Measurements from ENCODE around the gene HOXD3.

HOXD3 gene

DNA sequence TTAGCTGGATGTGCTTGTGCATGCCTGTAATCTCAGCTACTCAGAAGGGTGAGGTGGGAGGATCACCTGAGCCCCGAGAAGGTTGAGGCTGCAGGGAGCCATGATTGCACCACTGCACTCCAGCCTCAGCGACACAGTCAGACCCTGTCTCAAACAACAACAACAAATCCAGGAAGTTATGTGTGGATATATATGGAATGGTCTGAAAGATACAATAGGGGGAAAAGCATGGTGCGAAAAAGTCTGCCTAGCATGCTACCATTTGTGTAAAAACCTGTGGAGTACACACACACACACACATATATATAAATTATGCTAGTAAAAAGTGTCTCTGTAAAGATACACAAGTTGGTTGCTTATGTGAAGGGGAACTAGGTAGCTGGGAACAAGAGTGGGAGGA is 24.4 kb downstream of the HOXD3 start:
- DNase-seq = no peak

DNA sequence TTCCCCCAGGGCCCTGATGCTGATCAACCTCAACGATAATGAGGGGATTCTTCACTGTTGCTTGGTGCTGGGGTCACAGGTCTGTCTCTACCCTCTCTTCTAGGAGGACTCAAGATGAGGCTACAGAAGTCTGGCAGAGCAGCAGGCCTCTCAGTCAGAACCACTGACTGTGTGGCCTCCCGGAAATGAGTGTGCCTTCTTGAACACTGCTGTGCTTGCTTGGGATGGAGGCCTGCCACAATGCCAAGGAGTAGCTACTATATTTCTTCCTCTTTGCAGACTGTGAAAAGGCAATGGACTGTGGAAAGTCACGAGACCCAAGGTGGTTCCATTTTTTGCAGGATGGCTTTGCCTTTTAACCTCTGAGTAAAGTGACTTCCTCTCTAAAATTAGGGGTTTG is 25.6 kb downstream of the HOXD3 start:
- DNase-seq = no peak

DNA sequence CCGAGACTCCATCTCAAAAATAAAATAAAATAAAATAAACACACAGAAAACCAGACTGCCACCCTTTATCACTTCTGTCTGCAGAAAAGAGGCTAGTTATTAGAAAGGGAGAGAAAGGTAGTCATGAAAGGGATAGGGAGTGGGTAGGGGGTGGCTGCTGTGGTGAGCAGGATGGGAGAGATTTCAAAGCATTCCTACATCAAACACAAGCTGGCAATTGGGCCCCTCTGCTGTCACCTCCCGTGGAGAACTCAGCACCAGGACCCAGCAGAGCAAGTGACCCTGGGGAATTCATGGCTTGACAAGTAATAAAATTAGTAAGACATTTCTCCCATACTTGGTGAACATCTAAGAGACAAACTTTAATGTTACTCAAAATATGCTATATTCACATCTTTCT is 27.6 kb downstream of the HOXD3 start:
- no peak for DNase-seq

DNA sequence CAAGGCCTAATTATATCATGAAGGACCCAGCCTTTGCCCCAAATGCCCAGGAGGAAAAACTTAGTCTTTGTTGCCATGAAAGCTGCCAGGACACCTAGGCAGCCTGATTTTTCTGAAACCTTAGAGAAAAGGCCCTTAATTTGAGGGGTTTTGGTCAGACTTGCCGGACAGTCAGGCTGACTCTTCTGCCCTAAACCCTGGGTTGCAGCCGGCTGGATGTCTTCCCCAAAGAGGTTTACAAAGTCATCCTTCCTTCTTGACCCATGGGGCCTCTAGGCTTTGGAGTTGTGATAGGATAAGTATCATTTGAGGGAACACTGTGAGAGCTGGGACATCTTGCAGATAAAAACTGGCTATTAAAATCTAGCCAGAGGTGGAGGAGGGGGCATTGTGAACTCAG is 28.9 kb downstream of the HOXD3 start:
- no peak for DNase-seq

DNA sequence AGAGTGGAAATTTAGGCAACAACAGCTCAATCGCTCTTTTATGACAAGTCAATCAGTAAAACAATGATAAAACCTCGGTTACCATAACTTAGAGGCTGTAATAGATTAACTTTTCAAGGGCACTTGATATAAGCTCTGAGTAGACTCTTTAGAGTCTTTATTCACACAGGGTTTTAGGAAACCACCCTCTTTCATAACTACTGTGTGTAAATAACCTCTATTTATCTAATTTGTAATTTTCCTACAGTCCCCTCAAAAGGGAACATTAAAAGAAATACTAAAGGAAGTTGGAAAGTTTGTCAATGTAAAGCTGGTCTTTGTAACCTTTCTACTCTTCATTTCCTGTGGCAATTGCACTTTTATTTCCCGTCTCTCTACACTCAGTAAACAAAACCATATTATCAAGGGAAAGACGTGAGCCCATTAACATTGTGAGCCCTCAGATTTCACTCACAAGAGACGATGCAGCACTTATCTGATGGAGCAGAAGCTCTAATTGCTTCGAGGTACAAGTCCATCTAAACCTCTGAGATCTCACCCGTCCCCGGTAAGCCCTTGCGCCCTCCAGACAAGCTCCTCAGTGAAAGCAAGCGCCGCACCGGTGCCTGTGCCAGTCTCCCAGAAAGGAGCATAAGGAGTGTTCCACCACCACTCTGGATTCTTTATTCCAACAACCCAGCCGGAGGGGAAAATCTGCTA is 30.2 kb downstream of the HOXD3 start:
- DNase-seq = no peak

DNA sequence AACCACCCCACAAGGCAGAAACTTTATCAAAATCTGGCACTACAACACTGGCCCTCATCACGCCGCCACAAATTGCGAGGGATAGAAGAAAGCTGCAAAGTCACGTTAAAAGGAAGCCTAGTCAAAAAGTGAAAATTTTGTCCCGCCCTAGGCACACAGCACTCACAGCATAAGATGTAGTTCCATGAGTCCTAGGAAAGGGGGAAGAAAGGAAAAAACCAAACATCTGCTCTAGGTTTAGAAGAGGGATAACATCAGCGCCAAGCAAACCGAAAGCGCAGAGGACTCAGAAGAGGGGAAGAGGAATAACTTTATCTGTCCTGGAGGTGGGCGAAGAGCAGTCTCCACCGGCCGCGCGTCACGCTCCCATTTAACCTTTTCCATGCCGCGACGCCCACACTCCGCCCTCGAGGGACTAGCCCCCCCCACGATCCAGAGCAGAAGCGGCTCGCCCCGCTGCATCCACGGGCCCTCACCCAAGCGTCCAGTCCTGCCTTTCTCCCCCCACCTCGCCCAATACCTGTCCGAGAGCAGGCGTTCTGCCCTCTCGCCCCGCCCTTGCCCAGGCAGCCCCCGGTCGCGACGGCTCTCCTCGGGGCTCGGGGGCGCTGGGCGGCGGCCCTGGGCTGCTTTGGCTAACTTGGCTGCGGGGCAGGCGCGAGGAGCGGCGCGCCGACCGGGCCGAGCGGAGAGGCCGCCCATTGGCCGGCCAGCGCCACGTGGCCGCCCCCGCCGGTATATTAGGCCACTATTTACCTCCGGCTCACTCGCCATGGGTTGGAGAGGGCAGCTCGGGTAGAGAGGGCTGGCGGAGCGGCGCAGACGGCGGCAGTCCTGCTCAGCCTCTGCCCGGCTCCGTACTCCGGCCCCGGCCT is 31.0 kb downstream of the HOXD3 start, which contains the start of gene HOXD1:
TSS of gene HOXD1 (plus strand) at position 770 of the 875 bp plus-strand sequence. CDS start 134 bp downstream, outside the sequence.
- DNase-seq = no peak

DNA sequence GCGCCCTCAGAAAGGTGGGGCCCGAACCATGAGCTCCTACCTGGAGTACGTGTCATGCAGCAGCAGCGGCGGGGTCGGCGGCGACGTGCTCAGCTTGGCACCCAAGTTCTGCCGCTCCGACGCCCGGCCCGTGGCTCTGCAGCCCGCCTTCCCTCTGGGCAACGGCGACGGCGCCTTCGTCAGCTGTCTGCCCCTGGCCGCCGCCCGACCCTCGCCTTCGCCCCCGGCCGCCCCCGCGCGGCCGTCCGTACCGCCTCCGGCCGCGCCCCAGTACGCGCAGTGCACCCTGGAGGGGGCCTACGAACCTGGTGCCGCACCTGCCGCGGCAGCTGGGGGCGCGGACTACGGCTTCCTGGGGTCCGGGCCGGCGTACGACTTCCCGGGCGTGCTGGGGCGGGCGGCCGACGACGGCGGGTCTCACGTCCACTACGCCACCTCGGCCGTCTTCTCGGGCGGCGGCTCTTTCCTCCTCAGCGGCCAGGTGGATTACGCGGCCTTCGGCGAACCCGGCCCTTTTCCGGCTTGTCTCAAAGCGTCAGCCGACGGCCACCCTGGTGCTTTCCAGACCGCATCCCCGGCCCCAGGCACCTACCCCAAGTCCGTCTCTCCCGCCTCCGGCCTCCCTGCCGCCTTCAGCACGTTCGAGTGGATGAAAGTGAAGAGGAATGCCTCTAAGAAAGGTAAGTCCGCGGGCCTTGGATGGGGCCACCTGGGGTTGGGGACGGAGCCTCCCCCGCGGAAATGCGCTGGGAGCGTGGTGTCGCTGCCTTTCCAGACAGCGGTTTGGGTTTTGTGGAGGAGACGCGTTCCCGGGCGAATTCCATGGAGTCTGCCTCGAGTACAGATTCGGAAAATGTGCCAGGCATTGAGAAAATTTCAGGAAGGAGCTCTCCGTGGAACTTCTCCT is 31.9 kb downstream of the HOXD3 start:
- no peak for DNase-seq

DNA sequence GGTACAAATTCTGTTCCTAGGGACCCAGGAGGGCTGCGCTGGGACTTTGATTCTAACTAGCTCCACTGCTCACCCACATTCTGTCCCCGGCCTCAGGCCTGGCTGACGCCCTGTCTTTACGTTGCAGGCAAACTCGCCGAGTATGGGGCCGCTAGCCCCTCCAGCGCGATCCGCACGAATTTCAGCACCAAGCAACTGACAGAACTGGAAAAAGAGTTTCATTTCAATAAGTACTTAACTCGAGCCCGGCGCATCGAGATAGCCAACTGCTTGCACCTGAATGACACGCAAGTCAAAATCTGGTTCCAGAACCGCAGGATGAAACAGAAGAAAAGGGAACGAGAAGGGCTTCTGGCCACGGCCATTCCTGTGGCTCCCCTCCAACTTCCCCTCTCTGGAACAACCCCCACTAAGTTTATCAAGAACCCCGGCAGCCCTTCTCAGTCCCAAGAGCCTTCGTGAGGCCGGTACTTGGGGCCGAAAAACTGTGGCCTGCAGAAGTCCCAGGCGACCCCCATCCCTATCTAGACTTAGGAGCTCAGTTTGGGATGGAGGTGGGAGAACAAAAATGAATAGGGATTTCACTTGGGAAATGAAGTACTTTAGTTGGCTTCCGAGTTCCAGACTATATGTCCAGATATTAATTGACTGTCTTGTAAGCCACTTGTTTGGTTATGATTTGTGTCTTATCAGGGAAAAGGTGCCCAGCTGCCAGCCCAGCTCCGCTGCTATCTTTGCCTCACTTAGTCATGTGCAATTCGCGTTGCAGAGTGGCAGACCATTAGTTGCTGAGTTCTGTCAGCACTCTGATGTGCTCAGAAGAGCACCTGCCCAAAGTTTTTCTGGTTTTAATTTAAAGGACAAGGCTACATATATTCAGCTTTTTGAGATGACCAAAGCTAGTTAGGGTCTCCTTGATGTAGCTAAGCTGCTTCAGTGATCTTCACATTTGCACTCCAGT is 32.9 kb downstream of the HOXD3 start:
- DNase-seq = no peak

DNA sequence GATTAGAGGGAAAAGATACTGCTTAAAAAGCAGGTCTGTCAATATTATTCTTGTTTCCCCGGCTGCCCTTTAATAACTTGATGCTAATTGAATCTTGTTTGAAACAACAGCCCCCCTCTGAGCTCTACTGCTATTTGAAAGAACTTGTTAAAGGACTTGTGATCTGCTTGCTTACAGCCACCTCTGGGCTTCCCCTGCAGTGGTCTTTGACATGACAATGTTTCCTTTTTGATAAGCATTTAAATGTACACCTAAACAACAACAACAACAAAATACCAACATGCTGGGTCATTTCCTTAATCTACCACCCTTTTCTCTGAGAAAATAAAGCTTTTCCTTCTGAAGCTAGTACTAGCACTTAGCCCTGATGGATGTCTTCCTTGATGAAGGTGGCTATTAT is 35.2 kb downstream of the HOXD3 start:
- DNase-seq = no peak

DNA sequence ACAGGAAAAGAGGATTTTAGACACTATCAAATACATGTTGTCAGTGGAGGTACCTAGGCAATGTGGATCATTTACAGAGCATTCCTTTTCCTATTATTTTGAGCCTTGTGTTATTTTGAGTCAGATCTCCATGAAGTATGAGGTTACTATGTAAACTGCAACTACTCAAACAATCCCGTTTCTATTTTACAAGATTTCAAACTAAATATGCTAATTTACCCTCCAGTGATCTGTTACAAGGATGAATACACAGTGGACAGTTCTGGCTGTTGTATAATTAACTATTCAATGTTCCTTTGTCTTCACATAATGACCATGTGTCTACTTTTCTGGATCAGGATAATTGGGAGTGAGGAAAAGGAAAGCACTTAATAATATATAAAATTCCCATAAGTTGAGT is 35.9 kb downstream of the HOXD3 start:
- no peak for DNase-seq

DNA sequence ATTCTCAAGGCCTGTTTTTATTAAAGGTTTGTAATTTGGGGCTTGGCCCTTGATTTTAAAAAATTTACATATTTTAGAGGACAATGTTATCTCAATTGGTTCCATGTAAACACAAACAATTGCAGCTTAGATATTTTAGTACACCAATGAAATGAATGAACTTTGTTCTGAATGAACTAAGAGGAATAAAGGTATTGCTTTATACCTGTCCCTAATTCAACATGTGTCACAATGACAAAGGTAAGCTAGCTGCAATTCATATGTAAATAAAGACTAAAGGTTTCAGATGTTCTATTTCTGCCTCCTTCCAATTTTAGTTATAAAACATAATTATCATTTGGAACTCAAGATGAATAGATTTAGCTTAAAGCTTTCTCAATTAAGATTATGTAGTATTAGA is 42.8 kb downstream of the HOXD3 start:
- no peak for DNase-seq

DNA sequence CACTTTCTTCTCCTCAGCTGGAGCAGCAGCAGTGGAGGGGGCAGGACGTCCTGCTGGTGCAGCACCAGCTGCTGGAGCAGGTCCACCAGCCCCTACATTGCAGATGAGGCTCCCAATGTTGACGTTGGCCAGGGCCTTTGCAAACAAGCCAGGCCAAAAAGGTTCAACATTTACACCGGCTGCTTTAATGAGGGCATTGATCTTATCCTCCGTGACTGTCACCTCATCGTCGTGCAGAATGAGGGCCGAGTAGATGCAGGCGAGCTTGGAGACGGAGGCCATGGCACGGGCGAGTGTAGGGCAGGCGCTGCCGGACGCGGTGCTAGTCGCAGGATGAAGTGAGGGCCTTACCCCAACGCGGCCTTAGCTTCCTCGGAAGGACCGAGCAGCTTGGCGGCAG is 43.9 kb downstream of the HOXD3 start:
- no peak for DNase-seq

DNA sequence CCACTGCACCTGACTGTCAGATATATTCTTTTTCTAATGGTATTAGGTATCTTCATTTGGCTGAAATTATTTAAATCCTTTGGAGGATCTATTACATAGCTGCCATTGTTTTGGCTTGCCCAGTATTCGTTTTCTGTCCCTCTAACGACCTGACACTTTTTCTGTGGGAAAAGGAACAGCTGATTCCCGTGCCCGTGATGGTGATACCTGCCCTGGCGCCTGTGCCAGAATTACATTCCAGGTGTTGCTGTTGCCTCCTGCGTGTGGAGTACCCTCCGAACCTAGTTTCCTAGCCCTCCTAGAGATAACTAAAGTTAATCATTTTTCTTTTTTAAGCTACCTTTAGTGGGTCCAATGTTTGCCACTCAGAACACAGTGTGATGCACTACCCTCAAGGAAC is 45.4 kb downstream of the HOXD3 start:
- no peak for DNase-seq

DNA sequence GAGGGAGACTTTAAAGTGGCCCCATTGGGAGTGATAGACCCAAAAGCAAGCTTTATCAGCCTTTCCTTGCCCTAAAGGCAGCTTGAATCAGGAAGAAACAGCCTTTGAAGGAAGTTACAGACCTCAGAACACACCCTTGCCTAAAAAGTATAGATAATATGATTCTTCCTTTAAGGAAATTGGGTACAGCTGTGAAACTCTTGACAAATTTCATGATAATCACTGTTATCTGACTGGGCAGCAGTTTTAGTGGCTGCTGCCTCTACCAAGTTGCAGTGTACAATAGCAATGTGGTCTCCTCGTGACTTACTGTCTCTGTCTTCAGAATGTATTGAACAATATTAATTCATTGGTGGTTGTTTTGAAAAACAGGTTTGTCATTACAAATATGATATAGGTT is 48.0 kb downstream of the HOXD3 start:
- no peak for DNase-seq

DNA sequence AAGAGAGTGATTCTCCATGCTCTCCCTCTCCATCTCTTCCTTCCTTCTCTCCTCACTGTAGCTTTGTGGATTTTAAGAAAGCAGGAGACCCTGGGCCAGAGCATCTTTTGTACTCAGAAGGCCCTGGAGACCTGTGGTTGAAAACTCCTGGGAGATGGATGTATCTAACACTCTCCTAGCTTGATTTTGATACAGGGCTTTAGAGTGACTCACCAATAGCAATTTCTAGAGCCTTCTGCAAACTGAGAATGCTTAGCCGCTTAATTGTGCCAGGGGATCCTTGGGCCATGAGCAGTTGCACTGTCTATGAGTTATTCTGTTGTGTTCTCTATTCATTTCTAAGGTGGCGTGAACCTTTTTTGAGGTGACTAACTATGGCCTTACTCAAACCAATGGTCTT is 49.0 kb downstream of the HOXD3 start:
- DNase-seq = no peak

DNA sequence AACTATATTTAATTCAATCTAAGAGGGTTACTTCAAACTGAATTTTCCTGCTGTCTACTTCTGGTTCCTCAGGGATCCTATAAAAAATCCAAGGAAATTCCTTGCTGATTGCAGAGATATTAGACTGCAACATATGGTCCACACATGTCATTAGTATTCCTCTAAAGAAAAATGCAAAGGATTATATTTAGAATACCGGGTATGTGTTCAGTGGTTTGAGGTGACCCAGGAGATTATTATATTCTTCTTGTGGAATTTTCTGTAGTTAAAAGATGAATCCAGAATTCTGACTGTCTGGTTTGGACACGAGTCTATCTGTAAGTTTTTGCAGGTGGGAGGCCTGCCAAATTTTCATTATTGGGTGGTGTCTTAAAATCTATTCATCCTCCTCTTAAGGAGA is 49.6 kb downstream of the HOXD3 start:
- DNase-seq = no peak

DNA sequence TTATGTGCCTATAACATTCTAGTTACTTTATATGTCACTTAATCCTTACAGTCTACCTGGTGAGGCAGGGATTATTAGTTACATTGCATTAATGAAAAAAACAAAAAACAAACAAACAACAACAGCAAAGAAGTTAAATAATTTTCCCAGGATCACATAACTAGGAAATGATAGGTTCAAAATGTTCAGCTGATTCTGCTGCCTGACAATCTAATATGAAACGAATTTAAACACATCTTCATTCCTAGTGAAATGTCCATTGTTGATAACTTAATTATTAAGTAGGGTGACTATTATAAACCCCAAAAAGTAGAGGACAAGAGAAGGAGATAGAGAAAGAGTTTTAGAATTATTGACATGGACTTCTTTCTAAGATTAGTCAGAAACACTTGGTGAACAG is 54.0 kb downstream of the HOXD3 start:
- no peak for DNase-seq

DNA sequence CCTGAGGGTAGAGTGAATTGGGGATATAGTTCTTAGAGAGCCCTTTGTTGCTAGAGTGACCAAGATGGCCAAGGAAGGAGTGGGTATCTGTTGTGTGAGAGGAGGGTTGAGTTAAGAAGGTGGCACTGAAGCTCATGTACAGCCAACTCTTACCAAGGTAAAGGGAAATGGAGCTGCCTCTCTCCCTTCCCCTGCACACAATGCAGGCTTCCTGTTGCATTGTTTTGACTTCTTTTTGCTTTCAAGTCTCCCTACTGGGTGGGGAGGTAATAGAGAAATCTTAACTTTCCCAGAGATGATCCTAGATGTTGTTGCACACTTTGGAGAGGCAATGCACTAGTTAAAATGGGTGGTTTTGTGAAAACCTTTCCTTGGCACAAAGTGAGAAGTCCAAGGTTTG is 55.2 kb downstream of the HOXD3 start:
- DNase-seq = no peak

DNA sequence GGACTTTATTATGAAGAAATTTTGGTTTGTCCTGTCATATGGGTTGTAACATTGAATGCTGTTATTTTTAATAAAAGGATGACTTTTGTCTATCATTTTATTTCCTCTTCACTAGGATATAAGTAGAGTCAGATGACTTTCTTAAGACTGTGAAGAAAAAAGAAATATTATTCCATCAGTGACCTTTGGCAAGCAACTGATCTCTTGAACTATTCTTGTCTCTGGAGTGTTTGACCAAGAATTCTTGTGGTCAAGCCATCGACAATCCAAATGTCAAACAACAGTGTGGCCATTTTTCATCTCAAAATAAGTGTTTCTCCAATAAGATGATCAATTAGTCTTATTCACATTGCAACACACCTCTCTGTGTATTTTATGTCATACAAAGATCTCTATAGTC is 56.3 kb downstream of the HOXD3 start:
- DNase-seq = no peak
